ENCODE results near the gene S100A5. TPM values are rescaled to one million over a fixed set of nuclear protein-coding genes. Genes with fewer than 3 reads are reported as not detected.
A peak's percentile ranks its signal among the peaks of the same experiment; 100 is the strongest.

The S100A5 gene
- total and polyA plus RNA-seq, 7 donors = not detected

GRCh38 chr1:153572569-153573015 is 31.9 kb upstream of the S100A5 start:
- H3K4me3 ChIP-seq = no peak overlapping the region
- peaks cover 0 to under 1% (median 0%) of the 10 kb centered on the region in 3 donors for H3K27me3 ChIP-seq (ENCODE audit: insufficient read depth in 3 of 3, low read length in 2 of 3)
- H3K9me3 ChIP-seq = no peaks in the 10 kb centered on the region
- peak overlapping the region; percentile 75 for H3K27ac ChIP-seq
- peak; percentile 87 to 89 (median 88) for ATAC-seq
- TF ChIP-seq CTCF (IDR thresholded peaks at IDR 0.05) = peak; percentile 90
- intact Hi-C loops (cut with DNase I) = loop anchor here (1.0 to 10.0 kb wide), 6 partner anchors 44 to 415 kb away; partner anchors contain the start of genes S100A14 (in 2 of the 2), ILF2 (in 1 of the 2), RAB13 (in 1 of the 2) and S100A1 (in 1 of the 2)
- H3K4me1 ChIP-seq = peaks cover 23% of the 10 kb centered on the region
- WGBS, 3 donors = 5 to 13% (median 6%) methylated on average over 3 of the region's 3 CpGs
- H3K36me3 ChIP-seq (ENCODE audit: insufficient read depth in 1 of 2, low read depth in 1 of 2) = no peaks in the 10 kb centered on the region
- DNase-seq = peak; percentile 82 to 90

GRCh38 chr1:153571706-153572105 is 31.0 kb upstream of the S100A5 start:
- Histone ChIP-seq H3K27ac (peak overlapping the region; percentile 75), H3K9me3 (no peaks in the 10 kb centered on the region), H3K36me3 (ENCODE audit: insufficient read depth in 1 of 2, low read depth in 1 of 2) (no peaks in the 10 kb centered on the region), H3K4me3 (no peak overlapping the region), H3K27me3 (ENCODE audit: insufficient read depth in 3 of 3, low read length in 2 of 3) (no peaks in the 10 kb centered on the region), H3K4me1 (peaks cover 31% of the 10 kb centered on the region)
- no peak for ATAC-seq
- 68 to 75% (median 71%) methylated on average over 7 of the region's 7 CpGs for WGBS, 3 donors
- no peak for TF ChIP-seq CTCF (IDR thresholded peaks at IDR 0.05)
- no peak for DNase-seq
- intact Hi-C loops (cut with DNase I) = loop anchor here (1.0 to 10.0 kb wide), 6 partner anchors 45 to 416 kb away; partner anchors contain the start of genes S100A14 (in 2 of the 2), ILF2 (in 1 of the 2), RAB13 (in 1 of the 2) and S100A1 (in 1 of the 2)

GRCh38 chr1:153570874-153571273 is 30.1 kb upstream of the S100A5 start:
- Histone ChIP-seq H3K9me3 (no peaks in the 10 kb centered on the region), H3K36me3 (ENCODE audit: insufficient read depth in 1 of 2, low read depth in 1 of 2) (no peaks in the 10 kb centered on the region), H3K27ac (no peak overlapping the region), H3K4me1 (peaks cover 39% of the 10 kb centered on the region), H3K27me3 (ENCODE audit: insufficient read depth in 3 of 3, low read length in 2 of 3) (no peaks in the 10 kb centered on the region), H3K4me3 (no peak overlapping the region)
- intact Hi-C loops (cut with DNase I) = loop anchor here (5.0 to 10.0 kb wide), 4 partner anchors 101 to 416 kb away; partner anchors contain the start of genes ILF2 (in 1 of the 2) and RAB13 (in 1 of the 2)
- TF ChIP-seq CTCF (IDR thresholded peaks at IDR 0.05) = no peak
- DNase-seq = no peak
- no peak for ATAC-seq
- WGBS, 3 donors = 79 to 82% (median 80%) methylated on average over 5 of the region's 5 CpGs

- ATAC-seq (no peak), DNase-seq (no peak)
- Histone ChIP-seq H3K27ac (no peak overlapping the region), H3K4me3 (no peak overlapping the region), H3K36me3 (ENCODE audit: insufficient read depth in 1 of 2, low read depth in 1 of 2) (no peaks in the 10 kb centered on the region), H3K4me1 (peaks cover 46% of the 10 kb centered on the region), H3K9me3 (no peaks in the 10 kb centered on the region), H3K27me3 (ENCODE audit: insufficient read depth in 3 of 3, low read length in 2 of 3) (no peaks in the 10 kb centered on the region)
- intact Hi-C loops (cut with DNase I) = loop anchor here (2.0 to 5.0 kb wide), 2 partner anchors 37 to 217 kb away; no protein-coding TSS in a partner anchor
- whole genome bisulfite sequencing, 3 donors = 83 to 87% (median 84%) methylated on average over 8 of the region's 8 CpGs
- no peak for TF ChIP-seq CTCF (IDR thresholded peaks at IDR 0.05)
Observed at GRCh38 chr1:153569465-153569864, 28.7 kb upstream of the S100A5 start.

All from psoas muscle (tissue), 8 donors.